ENCODE measurements around the gene ALDH18A1. TPM values are rescaled to one million over a fixed set of nuclear protein-coding genes. Genes with fewer than 3 reads are reported as not detected.

The ALDH18A1 gene
- total RNA-seq, 1 donor from 2014 or later: 29.1 TPM

DNA sequence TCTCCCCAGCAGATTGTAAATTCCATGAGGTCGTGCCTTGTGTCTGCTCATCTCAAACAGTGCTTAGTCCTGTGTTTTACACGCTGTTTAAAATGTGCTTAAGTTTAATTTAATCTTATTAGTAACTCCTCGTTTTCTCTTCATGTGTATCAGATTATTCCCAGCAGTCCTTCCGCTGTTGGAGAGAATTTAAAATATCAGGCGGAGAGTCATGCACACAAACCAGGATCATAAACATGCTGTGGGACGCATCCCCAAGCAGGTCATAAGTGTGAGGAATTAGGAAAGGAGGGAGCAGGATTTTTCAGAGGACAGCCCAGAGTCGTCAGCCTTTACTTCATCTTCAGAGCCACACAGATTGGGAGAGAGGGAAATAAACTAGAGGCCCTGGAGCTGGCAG lies 91.2 kb downstream of the ALDH18A1 start:
- intact Hi-C loops (cut with DNase I): no loop called here

GRCh38 chr10:95564291-95564690 lies 92.2 kb downstream of the ALDH18A1 start:
- peaks cover 0 to 16% of the 10 kb centered on the region in 2 donors for H3K4me1 ChIP-seq
- no peak overlapping the region for H3K4me3 ChIP-seq
- no peaks in the 10 kb centered on the region for H3K9me3 ChIP-seq
- H3K36me3 ChIP-seq: peaks cover 0 to 3% of the 10 kb centered on the region in 2 donors
- DNase-seq (ENCODE audit: low spot score in 2 of 2): no peak
- no peaks in the 10 kb centered on the region for H3K27me3 ChIP-seq
- TF ChIP-seq, protein P1, sequence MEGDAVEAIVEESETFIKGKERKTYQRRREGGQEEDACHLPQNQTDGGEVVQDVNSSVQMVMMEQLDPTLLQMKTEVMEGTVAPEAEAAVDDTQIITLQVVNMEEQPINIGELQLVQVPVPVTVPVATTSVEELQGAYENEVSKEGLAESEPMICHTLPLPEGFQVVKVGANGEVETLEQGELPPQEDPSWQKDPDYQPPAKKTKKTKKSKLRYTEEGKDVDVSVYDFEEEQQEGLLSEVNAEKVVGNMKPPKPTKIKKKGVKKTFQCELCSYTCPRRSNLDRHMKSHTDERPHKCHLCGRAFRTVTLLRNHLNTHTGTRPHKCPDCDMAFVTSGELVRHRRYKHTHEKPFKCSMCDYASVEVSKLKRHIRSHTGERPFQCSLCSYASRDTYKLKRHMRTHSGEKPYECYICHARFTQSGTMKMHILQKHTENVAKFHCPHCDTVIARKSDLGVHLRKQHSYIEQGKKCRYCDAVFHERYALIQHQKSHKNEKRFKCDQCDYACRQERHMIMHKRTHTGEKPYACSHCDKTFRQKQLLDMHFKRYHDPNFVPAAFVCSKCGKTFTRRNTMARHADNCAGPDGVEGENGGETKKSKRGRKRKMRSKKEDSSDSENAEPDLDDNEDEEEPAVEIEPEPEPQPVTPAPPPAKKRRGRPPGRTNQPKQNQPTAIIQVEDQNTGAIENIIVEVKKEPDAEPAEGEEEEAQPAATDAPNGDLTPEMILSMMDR (IDR thresholded peaks at IDR 0.05): no peak
- intact Hi-C loops (cut with DNase I): loop anchor here (5.0 kb wide), 2 partner anchors 47 to 132 kb away; no protein-coding TSS in a partner anchor
- H3K27ac ChIP-seq: no peak overlapping the region

More for the DNA sequence above, 91.2 kb downstream of the ALDH18A1 start:
- TF ChIP-seq, protein P1 (IDR thresholded peaks at IDR 0.05): no peak
- DNase-seq (ENCODE audit: low spot score in 2 of 2): no peak
- Histone ChIP-seq H3K27ac (no peak overlapping the region), H3K36me3 (no peaks in the 10 kb centered on the region), H3K4me3 (no peak overlapping the region), H3K4me1 (peaks cover 0 to 16% of the 10 kb centered on the region in 2 donors), H3K9me3 (no peaks in the 10 kb centered on the region), H3K27me3 (no peaks in the 10 kb centered on the region)

GRCh38 chr10:95562341-95562965 lies 94.1 kb downstream of the ALDH18A1 start:
- intact Hi-C loops (cut with DNase I): loop anchor here (5.0 kb wide), 2 partner anchors 45 to 130 kb away; no protein-coding TSS in a partner anchor
- Histone ChIP-seq H3K9me3 (no peaks in the 10 kb centered on the region), H3K36me3 (peaks cover 0 to 17% of the 10 kb centered on the region in 2 donors), H3K4me3 (no peak overlapping the region), H3K27ac (no peak overlapping the region), H3K27me3 (no peaks in the 10 kb centered on the region), H3K4me1 (peaks cover 0 to 6% of the 10 kb centered on the region in 2 donors)
- DNase-seq (ENCODE audit: low spot score in 2 of 2): no peak
- TF ChIP-seq, protein P1 (IDR thresholded peaks at IDR 0.05): no peak

DNA sequence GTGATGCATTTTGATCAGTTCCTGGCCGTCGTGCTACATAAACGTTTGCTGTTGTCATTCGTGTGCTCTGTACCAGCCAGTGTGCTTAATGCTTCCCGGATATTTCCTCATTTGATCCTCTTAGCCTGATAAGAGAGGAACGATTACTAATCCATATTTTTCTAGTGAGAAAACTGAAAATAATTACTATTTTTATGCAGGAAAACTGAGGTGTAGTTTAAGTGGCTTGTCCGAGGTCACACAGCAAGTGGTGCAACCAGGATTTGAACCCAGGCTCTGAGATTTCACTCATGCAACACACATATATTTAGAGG lies 94.7 kb downstream of the ALDH18A1 start:
- no peaks in the 10 kb centered on the region for H3K9me3 ChIP-seq
- H3K4me3 ChIP-seq: peak overlapping the region; percentile 36 to 63
- DNase-seq (ENCODE audit: low spot score in 2 of 2): no peak
- peaks cover 0 to 17% of the 10 kb centered on the region in 2 donors for H3K36me3 ChIP-seq
- no peaks in the 10 kb centered on the region for H3K27me3 ChIP-seq
- intact Hi-C loops (cut with DNase I): loop anchor here (2.0 to 5.0 kb wide), 3 partner anchors 39 to 130 kb away; no protein-coding TSS in a partner anchor
- TF ChIP-seq, protein P1 (IDR thresholded peaks at IDR 0.05): no peak
- H3K27ac ChIP-seq: peak overlapping the region; percentile 35 to 36
- peaks cover 0 to 6% of the 10 kb centered on the region in 2 donors for H3K4me1 ChIP-seq

DNA sequence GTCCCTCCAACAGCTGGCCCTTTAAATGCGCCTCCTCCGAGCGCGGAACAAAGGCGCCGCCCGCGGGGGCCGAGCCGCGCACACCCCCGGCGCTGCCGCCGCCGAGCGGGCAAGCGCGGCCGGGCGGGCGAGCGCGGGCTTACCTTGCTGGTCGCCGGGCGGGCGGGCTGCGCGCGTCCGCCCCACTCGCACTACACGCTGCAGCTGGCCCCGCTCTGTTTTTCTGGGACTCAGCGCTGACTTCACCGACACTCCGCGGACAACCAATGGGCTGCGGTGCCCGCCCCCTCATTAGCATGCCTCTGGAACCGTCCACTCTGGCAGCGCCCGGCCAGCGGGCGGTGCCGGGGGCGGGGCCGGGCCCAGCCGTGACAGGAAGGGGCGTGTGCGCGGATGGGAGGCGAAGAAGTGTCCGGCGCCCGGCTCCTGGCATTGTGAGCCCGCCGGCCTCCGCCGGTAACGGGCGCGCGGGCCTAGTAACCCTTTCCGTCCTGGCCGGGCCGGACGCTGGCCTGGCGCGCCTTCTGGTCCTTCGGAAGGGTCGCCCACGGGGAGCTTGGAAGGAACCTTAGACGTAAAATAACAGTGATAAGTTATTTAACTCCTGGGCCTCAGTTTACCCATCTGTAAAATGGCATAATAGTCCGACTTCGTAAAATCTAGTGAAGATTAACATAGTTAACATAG lies 95.2 kb downstream of the ALDH18A1 start, which contains the start of gene SORBS1:
Gene SORBS1, minus strand, starts transcription at position 195 of the 687 bp plus-strand sequence. CDS start 120,236 bp downstream, outside the sequence.
- TF ChIP-seq, protein P1 (IDR thresholded peaks at IDR 0.05): no peak
- intact Hi-C loops (cut with DNase I): loop anchor here (2.0 to 5.0 kb wide), 3 partner anchors 39 to 129 kb away; no protein-coding TSS in a partner anchor
- peak; percentile 89 to 99 for DNase-seq (ENCODE audit: low spot score in 2 of 2)
- H3K27ac ChIP-seq: peak within 1 kb of the TSS; percentile 78 to 91
- no peaks in the 10 kb centered on the region for H3K9me3 ChIP-seq
- peaks cover 0 to 21% of the 10 kb centered on the region in 2 donors for H3K36me3 ChIP-seq
- H3K27me3 ChIP-seq: no peaks in the 10 kb centered on the region
- H3K4me1 ChIP-seq: peaks cover 0 to 6% of the 10 kb centered on the region in 2 donors
- peak within 1 kb of the TSS; percentile 80 to 83 for H3K4me3 ChIP-seq

Measured in ascending aorta (tissue), 2 donors.